HepG2 (cell line): ENCODE results near the gene ASTN2. TPM values are rescaled to one million over a fixed set of nuclear protein-coding genes. Genes with fewer than 3 reads are reported as not detected.

Experiments used
- ATF2 ChIP-seq: sonication (generic); formaldehyde crosslinking; IDR thresholded peaks from 2 replicates; pipeline ENCODE4 v1.4.0; 2020; ENCODE audit warnings: missing genetic modification reagents
- CSRNP1 ChIP-seq: sonication (generic); formaldehyde crosslinking; IDR thresholded peaks from 2 replicates; pipeline ENCODE4 v1.8.1; 2023; ENCODE audit warnings: mild to moderate bottlenecking, missing genetic modification reagents
- GPBP1L1 ChIP-seq: sonication (generic); formaldehyde crosslinking; IDR thresholded peaks from 2 replicates; pipeline ENCODE4 v1.5.0; 2020; ENCODE audit warnings: mild to moderate bottlenecking, missing genetic modification reagents
- KDM2A ChIP-seq: sonication (generic); formaldehyde crosslinking; IDR thresholded peaks from 2 replicates; pipeline ENCODE4 v1.4.0; 2020; ENCODE audit warnings: low read depth, missing genetic modification reagents, borderline replicate concordance
- MIXL1 ChIP-seq: IDR thresholded peaks from 2 replicates; pipeline ENCODE4 v1.6.1; 2016
- NONO ChIP-seq, 2 experiments: fragments of 450-650 bp in 1 of 2; sonication (generic) in 1 of 2; formaldehyde crosslinking in 1 of 2; IDR thresholded peaks in 1 of 2; conservative IDR thresholded peaks in 1 of 2; 2 replicates each; pipeline versions ENCODE4 v1.6.1 to v1.8.0; 2017 to 2022; ENCODE audit warnings: mild to moderate bottlenecking in 1 of 2, missing genetic modification reagents in 1 of 2, moderate library complexity in 1 of 2
- SAP130 ChIP-seq: IDR thresholded peaks from 2 replicates; pipeline ENCODE4 v1.6.1; 2016; ENCODE audit warnings: low read depth
- TFDP2 ChIP-seq: sonication (generic); formaldehyde crosslinking; IDR thresholded peaks from 2 replicates; pipeline ENCODE4 v1.4.0; 2020; ENCODE audit warnings: missing genetic modification reagents
- TGIF2 ChIP-seq: IDR thresholded peaks from 2 replicates; pipeline ENCODE4 v1.6.1; 2016; ENCODE audit warnings: control low read depth, missing compliant biosample characterization
- ZBTB21 ChIP-seq: sonication (generic); formaldehyde crosslinking; IDR thresholded peaks from 2 replicates; pipeline ENCODE4 v1.4.0; 2020; ENCODE audit warnings: missing genetic modification reagents
- ZBTB37 ChIP-seq: sonication (generic); formaldehyde crosslinking; IDR thresholded peaks from 2 replicates; pipeline ENCODE4 v1.4.0; 2020; ENCODE audit warnings: mild to moderate bottlenecking, missing genetic modification reagents
- ZBTB42 ChIP-seq: sonication (generic); formaldehyde crosslinking; IDR thresholded peaks from 2 replicates; pipeline ENCODE4 v1.5.0; 2020; ENCODE audit warnings: mild to moderate bottlenecking, missing genetic modification reagents
- ZNF12 ChIP-seq: sonication (generic); formaldehyde crosslinking; IDR thresholded peaks from 2 replicates; pipeline ENCODE4 v1.5.0; 2020; ENCODE audit warnings: missing genetic modification reagents
- ZNF17 ChIP-seq: sonication (generic); formaldehyde crosslinking; IDR thresholded peaks from 2 replicates; pipeline ENCODE4 v1.5.0; 2020; ENCODE audit warnings: mild to moderate bottlenecking, missing genetic modification reagents
- ZNF530 ChIP-seq: sonication (generic); formaldehyde crosslinking; IDR thresholded peaks from 2 replicates; pipeline ENCODE4 v1.5.0; 2020; ENCODE audit warnings: low read depth, mild to moderate bottlenecking, missing genetic modification reagents
- ZNF652 ChIP-seq: IDR thresholded peaks from 2 replicates; pipeline ENCODE4 v1.6.1; 2016; ENCODE audit warnings: low read depth, borderline replicate concordance
- ZNF704 ChIP-seq: sonication (generic); formaldehyde crosslinking; IDR thresholded peaks from 2 replicates; pipeline ENCODE4 v1.8.1; 2023; ENCODE audit warnings: mild to moderate bottlenecking, inconsistent platforms, moderate library complexity, missing genetic modification reagents, borderline replicate concordance
- ZSCAN29 ChIP-seq: sonication (generic); formaldehyde crosslinking; conservative IDR thresholded peaks from 2 replicates; pipeline ENCODE4 v1.4.0; 2020; ENCODE audit warnings: mild to moderate bottlenecking, missing genetic modification reagents
- ZSCAN30 ChIP-seq: sonication (generic); formaldehyde crosslinking; IDR thresholded peaks from 2 replicates; pipeline ENCODE4 v1.5.0; 2020; ENCODE audit warnings: mild to moderate bottlenecking, missing genetic modification reagents
- ZSCAN31 ChIP-seq: sonication (generic); formaldehyde crosslinking; IDR thresholded peaks from 2 replicates; pipeline ENCODE4 v1.5.0; 2020; ENCODE audit warnings: low read depth, mild to moderate bottlenecking, missing genetic modification reagents
- polyA plus RNA-seq, 8 experiments: library from polyadenylated mRNA; depleted of rRNA in 3 of 8; stranded (reverse) in 7 of 8; unstranded in 1 of 8; fragments of >200 nt; fragmentation: Illumina TruSeq in 4 of 8; extraction: Trizol in 4 of 8; gene quantifications; 2 replicates each; pipeline versions ENCODE4 v1.2.1 to v1.2.3, GENCODE V29; 2011 to 2016; ENCODE audit warnings: low read depth in 4 of 8, missing spikeins in 1 of 8, mixed read lengths in 1 of 8; ENCODE audit not compliant: insufficient read depth in 1 of 8
- total RNA-seq, 5 experiments: library from RNA; depleted of rRNA; stranded (reverse); fragments of >200 nt; fragmentation: Illumina TruSeq; extraction: Trizol; gene quantifications; 2 replicates each; pipeline ENCODE4 v1.2.3, GENCODE V29; 2016; ENCODE audit warnings: low read depth in 1 of 5

The ASTN2 gene
- total and polyA plus RNA-seq, 2 of the 13 experiments (the other 11 are each of a cell fraction or from before 2014, with no cell fraction given), result 5.2 to 13.5 TPM

- TF ChIP-seq CSRNP1 (CRISPR knock-in tag) (no peak), ZSCAN30 (CRISPR knock-in tag) (no peak), TGIF2 (CRISPR knock-in tag) (no peak), ZNF17 (CRISPR knock-in tag) (no peak), ATF2 (CRISPR knock-in tag) (peak; percentile 44; the same call in 1 of the 2 replicates), ZBTB42 (no peak), ZBTB21 (CRISPR knock-in tag) (0 out of 2 replicates have a peak, but pooled peaks have one; percentile 30), SAP130 (CRISPR knock-in tag) (0 out of 2 replicates have a peak, but pooled peaks have one; percentile 16), TFDP2 (CRISPR knock-in tag) (no peak), ZNF704 (CRISPR knock-in tag) (no peak), ZNF652 (CRISPR knock-in tag) (peak; percentile 14; the same call in 1 of the 2 replicates), GPBP1L1 (CRISPR knock-in tag) (no peak), ZSCAN29 (CRISPR knock-in tag) (no peak), MIXL1 (CRISPR knock-in tag) (0 out of 2 replicates have a peak, but pooled peaks have one; percentile 26), ZNF530 (CRISPR knock-in tag) (no peak), ZBTB37 (no peak), ZSCAN31 (CRISPR knock-in tag) (no peak), NONO (IDR thresholded peaks at IDR 0.05) (no peak), NONO (CRISPR knock-in tag; conservative IDR thresholded peaks at IDR 0.05) (0 out of 2 replicates have a peak, but pooled peaks have one; percentile 37), ZNF12 (CRISPR knock-in tag) (no peak), KDM2A (CRISPR knock-in tag) (no peak)
Measured at GRCh38 chr9:116453785-116454184, 961.1 kb downstream of the ASTN2 start (continued).
